Neuronal stem cell (in vitro differentiated cells): ENCODE measurements around the gene NECTIN1.

Experiments
- DNase-seq: peaks from one replicate; pipeline ENCODE4 v3.0.0-alpha.2; 2013; ENCODE audit warnings: low spot score
- H2AFZ ChIP-seq: one replicate; pipeline ENCODE4 v1.6.1; 2013; ENCODE audit warnings: mild to moderate bottlenecking, low read length, inconsistent platforms
- H2AK5ac ChIP-seq: 2 replicates; pipeline ENCODE4 v1.6.1; 2013; ENCODE audit warnings: low read depth, mild to moderate bottlenecking, inconsistent platforms, low read length, moderate library complexity, mixed read lengths
- H2BK120ac ChIP-seq: 2 replicates; pipeline ENCODE4 v1.6.1; 2013; ENCODE audit warnings: low read depth, mild to moderate bottlenecking, inconsistent platforms, low read length, moderate library complexity, mixed read lengths
- H2BK12ac ChIP-seq: one replicate; pipeline ENCODE4 v1.6.1; 2013; ENCODE audit warnings: low read length, inconsistent platforms
- H2BK15ac ChIP-seq: 2 replicates; pipeline ENCODE4 v1.6.1; 2013; ENCODE audit warnings: mild to moderate bottlenecking, low read length, inconsistent platforms, mixed read lengths
- H2BK5ac ChIP-seq: one replicate; pipeline ENCODE4 v1.6.1; 2013; ENCODE audit warnings: inconsistent platforms, mild to moderate bottlenecking, low read length, moderate library complexity
- H3K14ac ChIP-seq: one replicate; pipeline ENCODE4 v1.6.1; 2013; ENCODE audit warnings: low read length, inconsistent platforms
- H3K18ac ChIP-seq: 2 replicates; pipeline ENCODE4 v1.6.1; 2013; ENCODE audit warnings: low read length, inconsistent platforms
- H3K23ac ChIP-seq: 2 replicates; pipeline ENCODE4 v1.6.1; 2013; ENCODE audit warnings: low read depth, mild to moderate bottlenecking, mixed read lengths, low read length, inconsistent platforms; ENCODE audit not compliant: poor library complexity
- H3K27ac ChIP-seq: replicated peaks from 3 replicates; pipeline ENCODE4 v1.5.1; 2013; ENCODE audit warnings: low read length, inconsistent platforms
- H3K27me3 ChIP-seq, 3 experiments: 2 replicates each; pipeline ENCODE4 v1.6.1; 2013; ENCODE audit warnings: low read length in 3 of 3, mild to moderate bottlenecking in 2 of 3, inconsistent platforms in 1 of 3, low read depth in 1 of 3, mixed read lengths in 1 of 3, moderate library complexity in 1 of 3; ENCODE audit not compliant: control insufficient read depth in 3 of 3, insufficient read depth in 3 of 3
- H3K36me3 ChIP-seq, 2 donors: replicated peaks in 1 of 2; 2 replicates each; pipeline ENCODE4 v1.6.1; 2013; ENCODE audit warnings: low read length in 2 of 2; ENCODE audit not compliant: control insufficient read depth in 2 of 2, insufficient read depth in 2 of 2
- H3K4ac ChIP-seq: 2 replicates; pipeline ENCODE4 v1.6.1; 2013; ENCODE audit warnings: inconsistent platforms, mild to moderate bottlenecking, low read length, moderate library complexity
- H3K4me1 ChIP-seq, 2 donors: 1 replicate in 1 of 2; 2 replicates in 1 of 2; pipeline ENCODE4 v1.6.1; 2013; ENCODE audit warnings: low read length in 2 of 2, low read depth in 1 of 2; ENCODE audit not compliant: control insufficient read depth in 2 of 2, insufficient read depth in 1 of 2
- H3K4me2 ChIP-seq: one replicate; pipeline ENCODE4 v1.6.1; 2013; ENCODE audit warnings: mild to moderate bottlenecking, low read length, inconsistent platforms; ENCODE audit not compliant: insufficient read depth, poor library complexity, severe bottlenecking
- H3K4me3 ChIP-seq, 2 donors: 2 replicates each; pipeline ENCODE4 v1.5.1; 2013; ENCODE audit warnings: low read length in 2 of 2, mild to moderate bottlenecking in 2 of 2, inconsistent platforms in 1 of 2, moderate library complexity in 1 of 2
- H3K79me1 ChIP-seq: one replicate; pipeline ENCODE4 v1.6.1; 2013; ENCODE audit warnings: low read depth, mild to moderate bottlenecking, inconsistent platforms, low read length, moderate library complexity
- H3K9ac ChIP-seq: one replicate; pipeline ENCODE4 v1.6.1; 2013; ENCODE audit warnings: mild to moderate bottlenecking, low read depth, low read length, inconsistent platforms; ENCODE audit not compliant: poor library complexity
- H3K9me3 ChIP-seq, 2 donors: replicated peaks in 1 of 2; 2 replicates each; pipeline versions ENCODE3 to v1.6.1; 2013; ENCODE audit warnings: low read length in 2 of 2, mild to moderate bottlenecking in 2 of 2, inconsistent platforms in 1 of 2, low read depth in 1 of 2, mixed read lengths in 1 of 2, moderate library complexity in 1 of 2; ENCODE audit not compliant: control insufficient read depth in 2 of 2, insufficient read depth in 1 of 2
- H4K8ac ChIP-seq: one replicate; pipeline ENCODE4 v1.6.1; 2013; ENCODE audit warnings: low read depth, mild to moderate bottlenecking, inconsistent platforms, low read length, moderate library complexity
- H4K91ac ChIP-seq: one replicate; pipeline ENCODE4 v1.6.1; 2013; ENCODE audit warnings: low read length, low read depth, mild to moderate bottlenecking, inconsistent platforms; ENCODE audit not compliant: poor library complexity
- WGBS, 2 donors: extraction: QIAGEN DNeasy Blood & Tissue Kit; methylation state at CpG; one replicate each; pipeline ENCODE4 v1.1.7; 2013; ENCODE audit warnings: missing lambda C conversion rate in 2 of 2, mixed read lengths in 1 of 2; ENCODE audit not compliant: insufficient read length in 2 of 2, insufficient replicate concordance in 1 of 2; ENCODE audit errors: extremely low coverage in 2 of 2; 5-methylcytosine and 5-hydroxymethylcytosine counted together

Gene NECTIN1

GRCh38 chr11:119734788-119735187 lies 5.8 kb upstream of the NECTIN1 start:
- no peak overlapping the region for H3K23ac ChIP-seq
- no peak overlapping the region for H3K4ac ChIP-seq
- no peaks in the 10 kb centered on the region for H3K79me1 ChIP-seq
- no peak overlapping the region for H3K4me2 ChIP-seq
- H3K27me3 ChIP-seq: peaks cover 0 to 75% (median 0%) of the 10 kb centered on the region in 3 experiments
- peaks cover 2 to 3% of the 10 kb centered on the region in 2 donors for H3K4me1 ChIP-seq
- H2BK12ac ChIP-seq: no peak overlapping the region
- H3K9ac ChIP-seq: no peak overlapping the region
- H3K27ac ChIP-seq: no peak overlapping the region
- H2BK5ac ChIP-seq: no peak overlapping the region
- H3K4me3 ChIP-seq: no peak overlapping the region
- no CpG with 5 or more reads among the region's 2 CpGs for WGBS, 2 donors
- H4K91ac ChIP-seq: no peak overlapping the region
- no peak overlapping the region for H3K14ac ChIP-seq
- H2BK120ac ChIP-seq: no peak overlapping the region
- DNase-seq: no peak
- no peak overlapping the region for H2AK5ac ChIP-seq
- H2BK15ac ChIP-seq: no peak overlapping the region
- H4K8ac ChIP-seq: no peak overlapping the region
- no peak overlapping the region for H2AFZ ChIP-seq
- no peaks in the 10 kb centered on the region for H3K36me3 ChIP-seq
- no peak overlapping the region for H3K18ac ChIP-seq
- H3K9me3 ChIP-seq: no peaks in the 10 kb centered on the region

- no peak overlapping the region for H3K23ac ChIP-seq
- H3K4me1 ChIP-seq: peaks cover 10 to 20% of the 10 kb centered on the region in 2 donors
- no peak overlapping the region for H3K18ac ChIP-seq
- no CpG with 5 or more reads among the region's 6 CpGs for WGBS, 2 donors
- H4K91ac ChIP-seq: no peak overlapping the region
- H3K9me3 ChIP-seq: no peaks in the 10 kb centered on the region
- peaks cover 12% of the 10 kb centered on the region for H3K79me1 ChIP-seq
- no peak overlapping the region for H2AK5ac ChIP-seq
- H3K9ac ChIP-seq: no peak overlapping the region
- no peak overlapping the region for H3K4ac ChIP-seq
- DNase-seq: no peak
- no peak overlapping the region for H2BK120ac ChIP-seq
- no peak overlapping the region for H2BK12ac ChIP-seq
- no peak overlapping the region for H3K4me3 ChIP-seq
- no peak overlapping the region for H2BK5ac ChIP-seq
- H3K27me3 ChIP-seq: peaks cover 0 to 41% (median 0%) of the 10 kb centered on the region in 3 experiments
- no peak overlapping the region for H3K14ac ChIP-seq
- H3K4me2 ChIP-seq: no peak overlapping the region
- H2AFZ ChIP-seq: no peak overlapping the region
- no peak overlapping the region for H2BK15ac ChIP-seq
- no peak overlapping the region for H4K8ac ChIP-seq
- H3K27ac ChIP-seq: no peak overlapping the region
- no peaks in the 10 kb centered on the region for H3K36me3 ChIP-seq
These were observed 1.9 kb upstream of the NECTIN1 start for GRCh38 chr11:119730789-119731386.

- Histone ChIP-seq H3K9ac (no peak overlapping the region), H3K27ac (no peak overlapping the region)
These were observed 1.1 kb upstream of the NECTIN1 start for GRCh38 chr11:119729951-119730613.

GRCh38 chr11:119729581-119729927 lies 554 bp upstream of the NECTIN1 start:
- Histone ChIP-seq H3K27ac (no peak overlapping the region), H4K8ac (no peak overlapping the region), H3K36me3 (no peaks in the 10 kb centered on the region), H3K18ac (peak overlapping the region; percentile 94), H3K4ac (peak overlapping the region; percentile 45), H4K91ac (no peak overlapping the region), H3K14ac (no peak overlapping the region), H3K4me1 (peaks cover 21 to 25% of the 10 kb centered on the region in 2 donors), H3K4me2 (peak overlapping the region; percentile 98), H2AK5ac (no peak overlapping the region), H3K4me3 (peak overlapping the region; percentile 73 to 78), H2BK5ac (no peak overlapping the region), H2AFZ (peak overlapping the region; percentile 80), H3K79me1 (peaks cover 15% of the 10 kb centered on the region), H3K27me3 (peaks cover 0 to 29% (median 0%) of the 10 kb centered on the region in 3 experiments), H2BK12ac (no peak overlapping the region), H3K9ac (peak overlapping the region; percentile 67), H3K23ac (no peak overlapping the region), H3K9me3 (no peaks in the 10 kb centered on the region), H2BK15ac (peak overlapping the region; percentile 20), H2BK120ac (no peak overlapping the region)
- WGBS, 2 donors: no CpG with 5 or more reads among the region's 21 CpGs
- DNase-seq: no peak

More at GRCh38 chr11:119729951-119730613, 1.1 kb upstream of the NECTIN1 start:
- Histone ChIP-seq H2BK12ac (no peak overlapping the region), H3K27me3 (peaks cover 0 to 33% (median 0%) of the 10 kb centered on the region in 3 experiments), H3K14ac (no peak overlapping the region), H4K8ac (no peak overlapping the region), H2BK120ac (no peak overlapping the region), H3K79me1 (peaks cover 15% of the 10 kb centered on the region), H3K36me3 (no peaks in the 10 kb centered on the region), H2BK5ac (no peak overlapping the region), H2AK5ac (no peak overlapping the region), H2BK15ac (peak overlapping the region; percentile 23), H3K4me1 (peaks cover 18 to 24% of the 10 kb centered on the region in 2 donors), H3K4ac (no peak overlapping the region), H3K4me2 (peak overlapping the region; percentile 98), H2AFZ (peak overlapping the region; percentile 80), H4K91ac (no peak overlapping the region), H3K23ac (no peak overlapping the region), H3K9me3 (no peaks in the 10 kb centered on the region), H3K4me3 (no peak overlapping the region), H3K18ac (peak overlapping the region; percentile 94)
- DNase-seq: peak; percentile 29
- no CpG with 5 or more reads among the region's 21 CpGs for WGBS, 2 donors
